ENCODE data around the gene IFITM5.

IFITM5 gene

GRCh38 chr11:267491-267994 is 31.8 kb downstream of the IFITM5 start:
- H3K9ac ChIP-seq (ENCODE audit: low read depth, low read length), result no peak overlapping the region
- no peaks in the 10 kb centered on the region for H3K36me3 ChIP-seq (ENCODE audit: insufficient read depth, low read length)
- no peaks in the 10 kb centered on the region; the same call in 1 of the 2 replicates for H3K27me3 ChIP-seq (ENCODE audit: insufficient read depth, low read length)
- WGBS, result 72% methylated on average over 17 of the region's 18 CpGs
- H3K4me1 ChIP-seq (ENCODE audit: insufficient read depth, low read length), result peaks cover 8% of the 10 kb centered on the region; the same call in 1 of the 2 replicates
- no peak overlapping the region for H3K4me3 ChIP-seq (ENCODE audit: low read length)
- no peak overlapping the region for H3K27ac ChIP-seq (ENCODE audit: low read depth, low read length)
- H3K9me3 ChIP-seq (ENCODE audit: insufficient read depth, low read depth, low read length), result 0 out of 2 replicates have a peak, but pooled peaks cover 4% of the 10 kb centered on the region

DNA sequence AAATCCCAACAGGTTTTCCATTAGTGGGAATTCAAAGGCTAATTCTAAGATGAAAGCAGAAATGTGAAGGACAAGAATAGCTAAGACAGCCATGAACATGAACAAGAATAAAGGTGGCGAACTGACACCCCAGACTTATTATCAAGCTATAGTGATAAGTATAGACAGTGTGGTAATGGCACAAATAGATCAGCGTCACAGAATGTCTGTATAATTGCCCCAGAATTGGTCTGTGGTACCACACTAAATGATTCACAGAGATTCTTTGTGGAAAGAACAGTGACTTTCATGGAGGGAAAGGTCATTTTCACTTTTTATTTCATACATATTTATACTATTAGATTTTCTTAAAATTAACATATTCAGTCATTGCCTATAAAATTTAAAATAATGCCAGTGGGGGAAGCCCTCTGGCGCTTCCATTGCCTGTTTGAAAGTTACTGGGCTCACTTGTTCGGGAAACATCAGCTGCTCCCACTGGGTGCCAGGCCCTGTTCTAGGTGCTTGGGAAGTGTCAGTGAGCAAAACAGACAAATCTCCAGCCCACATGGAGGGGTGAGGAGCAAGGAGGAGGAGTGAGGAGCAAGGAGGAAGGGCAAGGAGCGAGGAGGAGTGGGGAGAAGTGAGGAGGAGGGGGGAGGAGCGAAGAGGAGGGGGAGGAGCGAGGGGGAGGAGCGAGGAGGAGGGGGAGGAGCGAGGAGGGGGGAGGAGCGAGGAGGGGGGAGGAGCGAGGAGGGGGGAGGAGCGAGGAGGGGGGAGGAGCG is 32.5 kb downstream of the IFITM5 start:
- 95% methylated on average over 5 of the region's 13 CpGs for WGBS
- Histone ChIP-seq H3K4me3 (ENCODE audit: low read length) (no peak overlapping the region), H3K27me3 (ENCODE audit: insufficient read depth, low read length) (no peaks in the 10 kb centered on the region; the same call in 1 of the 2 replicates), H3K9ac (ENCODE audit: low read depth, low read length) (no peak overlapping the region), H3K4me1 (ENCODE audit: insufficient read depth, low read length) (peaks cover 8% of the 10 kb centered on the region; the same call in 1 of the 2 replicates), H3K36me3 (ENCODE audit: insufficient read depth, low read length) (no peaks in the 10 kb centered on the region), H3K27ac (ENCODE audit: low read depth, low read length) (no peak overlapping the region), H3K9me3 (ENCODE audit: insufficient read depth, low read depth, low read length) (0 out of 2 replicates have a peak, but pooled peaks cover 4% of the 10 kb centered on the region)

- Histone ChIP-seq H3K9ac (ENCODE audit: low read depth, low read length) (no peak overlapping the region), H3K4me3 (ENCODE audit: low read length) (no peak overlapping the region), H3K27ac (ENCODE audit: low read depth, low read length) (no peak overlapping the region), H3K36me3 (ENCODE audit: insufficient read depth, low read length) (no peaks in the 10 kb centered on the region), H3K4me1 (ENCODE audit: insufficient read depth, low read length) (no peaks in the 10 kb centered on the region), H3K27me3 (ENCODE audit: insufficient read depth, low read length) (no peaks in the 10 kb centered on the region), H3K9me3 (ENCODE audit: insufficient read depth, low read depth, low read length) (0 out of 2 replicates have a peak, but pooled peaks cover 4% of the 10 kb centered on the region)
- 98% methylated on average over 4 of the region's 4 CpGs for WGBS
Measured at GRCh38 chr11:261624-262023, 37.7 kb downstream of the IFITM5 start.

DNA sequence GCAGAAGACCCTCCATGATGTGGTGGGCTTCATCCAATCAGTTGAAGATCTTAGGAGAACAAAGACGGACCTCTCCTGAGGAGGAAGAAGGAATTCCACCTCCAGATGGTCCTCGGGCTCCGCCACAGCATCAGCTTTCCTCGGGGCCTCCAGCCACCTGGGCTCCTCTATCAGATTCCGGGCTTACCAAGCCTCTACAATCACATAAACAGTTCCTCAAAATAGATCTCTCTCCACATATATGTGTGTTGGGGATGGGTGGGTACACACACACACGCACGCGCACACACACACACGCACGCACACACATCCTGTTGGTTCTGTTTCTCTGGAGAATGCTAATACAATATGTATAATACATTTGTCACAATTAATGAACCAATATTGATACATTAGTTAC is 39.9 kb downstream of the IFITM5 start:
- Histone ChIP-seq H3K9ac (ENCODE audit: low read depth, low read length) (no peak overlapping the region), H3K27ac (ENCODE audit: low read depth, low read length) (no peak overlapping the region), H3K4me1 (ENCODE audit: insufficient read depth, low read length) (no peaks in the 10 kb centered on the region), H3K36me3 (ENCODE audit: insufficient read depth, low read length) (no peaks in the 10 kb centered on the region), H3K9me3 (ENCODE audit: insufficient read depth, low read depth, low read length) (no peaks in the 10 kb centered on the region), H3K4me3 (ENCODE audit: low read length) (no peak overlapping the region), H3K27me3 (ENCODE audit: insufficient read depth, low read length) (no peaks in the 10 kb centered on the region)
- 93% methylated on average over 5 of the region's 10 CpGs for WGBS

DNA sequence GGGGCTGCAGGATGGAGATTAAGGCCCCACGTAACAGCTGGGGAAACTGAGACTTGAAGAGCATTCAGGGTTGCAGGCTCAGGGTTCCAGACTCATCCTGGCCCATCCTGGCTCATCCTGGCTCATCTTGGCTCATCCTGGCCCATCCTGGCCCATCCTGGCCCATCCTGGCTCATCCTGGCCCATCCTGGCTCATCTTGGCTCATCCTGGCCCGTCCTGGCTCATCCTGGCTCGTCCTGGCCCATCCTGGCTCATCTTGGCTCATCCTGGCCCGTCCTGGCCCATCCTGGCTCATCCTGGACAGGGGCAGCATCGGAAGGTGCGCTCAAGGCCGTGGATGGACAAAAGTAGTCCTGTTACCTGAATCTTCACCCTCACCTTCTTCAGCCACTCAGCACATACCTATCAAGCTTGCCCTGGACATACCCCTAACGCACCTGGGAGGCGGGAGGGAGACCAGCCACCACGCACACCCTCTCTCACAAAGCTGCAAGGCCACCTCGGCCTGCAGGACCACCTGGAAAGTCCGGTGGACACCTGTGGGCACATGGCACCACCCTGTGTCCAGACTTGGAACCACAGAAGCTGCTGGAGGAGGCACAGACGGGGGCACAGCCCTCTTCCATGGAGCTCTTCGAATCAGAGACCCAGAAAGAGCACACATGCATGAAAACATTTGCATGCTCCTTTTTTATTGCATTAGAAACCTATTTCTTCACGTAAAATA is 41.4 kb downstream of the IFITM5 start:
- H3K36me3 ChIP-seq (ENCODE audit: insufficient read depth, low read length), result peaks cover 7% of the 10 kb centered on the region
- no peak overlapping the region for H3K9ac ChIP-seq (ENCODE audit: low read depth, low read length)
- WGBS, result 89% methylated on average over 15 of the region's 15 CpGs
- H3K9me3 ChIP-seq (ENCODE audit: insufficient read depth, low read depth, low read length), result no peaks in the 10 kb centered on the region
- no peak overlapping the region for H3K4me3 ChIP-seq (ENCODE audit: low read length)
- H3K27ac ChIP-seq (ENCODE audit: low read depth, low read length), result no peak overlapping the region
- no peaks in the 10 kb centered on the region for H3K27me3 ChIP-seq (ENCODE audit: insufficient read depth, low read length)
- H3K4me1 ChIP-seq (ENCODE audit: insufficient read depth, low read length), result no peaks in the 10 kb centered on the region

GRCh38 chr11:256952-257737 is 42.2 kb downstream of the IFITM5 start:
- Histone ChIP-seq H3K27ac (ENCODE audit: low read depth, low read length) (no peak overlapping the region), H3K27me3 (ENCODE audit: insufficient read depth, low read length) (no peaks in the 10 kb centered on the region), H3K4me3 (ENCODE audit: low read length) (no peak overlapping the region), H3K4me1 (ENCODE audit: insufficient read depth, low read length) (no peaks in the 10 kb centered on the region), H3K9me3 (ENCODE audit: insufficient read depth, low read depth, low read length) (no peaks in the 10 kb centered on the region), H3K9ac (ENCODE audit: low read depth, low read length) (no peak overlapping the region), H3K36me3 (ENCODE audit: insufficient read depth, low read length) (peaks cover 15% of the 10 kb centered on the region)
- WGBS, result 89% methylated on average over 14 of the region's 14 CpGs

DNA sequence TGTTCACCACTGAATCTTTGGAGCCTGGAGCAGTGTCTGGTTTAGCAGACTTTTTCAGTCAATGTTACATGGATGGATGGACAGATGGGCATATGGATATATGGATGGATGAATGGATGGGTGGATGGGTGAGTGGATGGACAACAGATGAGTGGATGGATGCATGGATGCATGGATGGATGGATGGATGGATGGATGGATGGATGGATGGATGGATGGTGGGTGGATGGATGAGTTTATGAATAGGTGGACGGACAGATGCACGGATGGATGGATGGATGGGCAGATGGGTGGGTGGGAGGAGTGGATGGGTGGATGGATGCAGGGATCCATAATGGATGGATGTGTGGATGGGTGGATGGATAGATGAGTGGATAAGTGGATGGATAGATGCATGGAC is 43.5 kb downstream of the IFITM5 start:
- Histone ChIP-seq H3K36me3 (ENCODE audit: insufficient read depth, low read length) (peaks cover 28% of the 10 kb centered on the region), H3K4me1 (ENCODE audit: insufficient read depth, low read length) (no peaks in the 10 kb centered on the region), H3K9ac (ENCODE audit: low read depth, low read length) (no peak overlapping the region), H3K27ac (ENCODE audit: low read depth, low read length) (no peak overlapping the region), H3K27me3 (ENCODE audit: insufficient read depth, low read length) (no peaks in the 10 kb centered on the region), H3K9me3 (ENCODE audit: insufficient read depth, low read depth, low read length) (no peaks in the 10 kb centered on the region), H3K4me3 (ENCODE audit: low read length) (no peak overlapping the region)
- WGBS, result 96% methylated on average over 2 of the region's 2 CpGs

DNA sequence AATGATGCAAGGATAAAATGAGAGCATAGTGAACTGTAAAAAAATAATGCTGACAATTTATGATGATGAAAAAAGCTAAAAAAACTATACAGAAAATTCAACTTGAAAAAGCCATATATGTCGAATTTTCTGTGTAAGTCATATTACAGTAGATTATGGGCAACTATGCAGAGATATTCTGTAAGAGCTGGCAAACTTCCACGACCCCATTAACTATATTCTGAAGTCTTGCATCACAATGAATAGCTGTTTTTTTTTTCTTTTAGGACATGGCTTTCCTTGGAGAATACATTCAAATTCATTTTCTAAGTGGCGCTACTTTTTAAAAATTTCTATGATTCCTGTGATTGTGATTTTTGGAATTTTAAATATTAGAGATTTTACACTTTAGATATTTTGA is 44.1 kb downstream of the IFITM5 start:
- no peak overlapping the region for H3K27ac ChIP-seq (ENCODE audit: low read depth, low read length)
- H3K36me3 ChIP-seq (ENCODE audit: insufficient read depth, low read length), result peaks cover 35% of the 10 kb centered on the region
- WGBS, result 80% methylated on average over 2 of the region's 3 CpGs
- H3K9ac ChIP-seq (ENCODE audit: low read depth, low read length), result no peak overlapping the region
- no peaks in the 10 kb centered on the region for H3K27me3 ChIP-seq (ENCODE audit: insufficient read depth, low read length)
- H3K4me3 ChIP-seq (ENCODE audit: low read length), result no peak overlapping the region
- H3K4me1 ChIP-seq (ENCODE audit: insufficient read depth, low read length), result no peaks in the 10 kb centered on the region
- H3K9me3 ChIP-seq (ENCODE audit: insufficient read depth, low read depth, low read length), result no peaks in the 10 kb centered on the region

DNA sequence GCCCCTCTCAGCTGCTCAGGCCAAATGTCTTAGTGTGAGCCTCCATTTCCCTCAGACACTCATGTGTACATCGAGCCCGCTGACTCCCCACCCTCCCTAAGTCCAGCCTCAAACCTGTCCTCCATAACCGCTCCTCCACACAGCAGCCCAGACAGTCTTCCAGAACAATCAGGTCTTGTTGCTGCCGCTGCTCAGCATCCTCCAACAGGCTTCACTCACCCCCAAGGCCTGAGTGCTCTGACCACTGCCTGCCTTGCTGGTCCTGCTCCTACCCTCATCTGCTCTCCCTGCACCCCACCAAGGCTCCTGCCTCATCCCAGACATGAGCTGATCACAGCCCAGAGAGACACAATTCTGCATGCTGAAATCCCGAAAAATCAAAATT is 45.4 kb downstream of the IFITM5 start:
- no peak overlapping the region for H3K9ac ChIP-seq (ENCODE audit: low read depth, low read length)
- H3K27ac ChIP-seq (ENCODE audit: low read depth, low read length), result no peak overlapping the region
- WGBS, result 95% methylated on average over 5 of the region's 5 CpGs
- no peaks in the 10 kb centered on the region for H3K27me3 ChIP-seq (ENCODE audit: insufficient read depth, low read length)
- H3K9me3 ChIP-seq (ENCODE audit: insufficient read depth, low read depth, low read length), result no peaks in the 10 kb centered on the region
- peaks cover 46% of the 10 kb centered on the region for H3K36me3 ChIP-seq (ENCODE audit: insufficient read depth, low read length)
- H3K4me3 ChIP-seq (ENCODE audit: low read length), result no peak overlapping the region
- H3K4me1 ChIP-seq (ENCODE audit: insufficient read depth, low read length), result no peaks in the 10 kb centered on the region

DNA sequence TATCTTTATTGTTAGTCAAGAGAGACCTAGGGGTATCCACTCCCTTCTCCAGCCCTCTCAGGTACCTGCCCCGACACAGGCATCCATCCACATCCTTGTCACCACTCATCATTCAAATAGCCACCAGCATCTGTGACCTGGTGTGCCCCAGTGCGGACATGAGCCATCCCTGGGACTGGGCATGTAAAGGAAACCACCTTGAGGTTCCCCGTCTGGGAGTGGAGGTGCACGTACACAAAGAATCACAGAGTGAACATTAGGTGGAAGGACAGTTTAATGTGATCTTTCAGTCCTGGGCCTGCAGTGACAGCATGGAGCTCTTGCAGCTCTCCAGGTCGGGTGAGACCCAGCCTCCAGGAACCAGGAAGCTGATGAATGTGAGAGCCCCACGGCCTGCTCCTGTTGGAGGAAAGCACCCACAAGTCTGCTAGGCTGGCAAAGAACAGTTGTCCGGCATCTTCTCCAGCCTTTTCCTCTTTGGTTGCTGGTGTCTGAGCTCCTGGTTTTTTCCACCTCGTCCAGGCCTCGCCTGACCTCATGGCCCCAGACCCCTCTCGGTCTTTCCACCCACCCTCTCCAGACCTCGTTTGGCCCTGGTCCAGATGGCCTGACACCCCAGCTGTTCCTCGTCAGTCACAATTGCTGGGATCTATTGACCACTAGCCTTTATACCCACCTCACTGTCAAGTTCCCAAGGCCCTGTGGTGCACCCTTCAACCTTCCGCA is 46.0 kb downstream of the IFITM5 start:
- Histone ChIP-seq H3K9ac (ENCODE audit: low read depth, low read length) (no peak overlapping the region), H3K27ac (ENCODE audit: low read depth, low read length) (no peak overlapping the region), H3K36me3 (ENCODE audit: insufficient read depth, low read length) (peaks cover 52% of the 10 kb centered on the region), H3K27me3 (ENCODE audit: insufficient read depth, low read length) (no peaks in the 10 kb centered on the region), H3K9me3 (ENCODE audit: insufficient read depth, low read depth, low read length) (no peaks in the 10 kb centered on the region), H3K4me1 (ENCODE audit: insufficient read depth, low read length) (no peaks in the 10 kb centered on the region), H3K4me3 (ENCODE audit: low read length) (no peak overlapping the region)
- 94% methylated on average over 13 of the region's 13 CpGs for WGBS
